ENCODE data around the gene MYO16. TPM values are rescaled to one million over a fixed set of nuclear protein-coding genes. Genes with fewer than 3 reads are reported as not detected.

The MYO16 gene
- total RNA-seq, 1 experiment from 2014 or later = 0.19 TPM

GRCh38 chr13:109100705-109101304, 471.4 kb downstream of the MYO16 start:
- CTCF ChIA-PET = interaction anchor here (0.5 kb wide), 1 partner anchor 572 kb away, joined by 5 read pairs; no protein-coding TSS in a partner anchor
- Mint-ChIP-seq H3K36me3 (ENCODE audit: insufficient read depth, unreplicated experiment) (no peaks in the 10 kb centered on the region), H3K4me3 (ENCODE audit: low read depth, unreplicated experiment) (no peak overlapping the region), H3K27me3 (ENCODE audit: unreplicated experiment) (no peaks in the 10 kb centered on the region), H3K4me1 (ENCODE audit: low read depth, unreplicated experiment) (no peaks in the 10 kb centered on the region), H3K27ac (ENCODE audit: unreplicated experiment) (no peak overlapping the region), H3K9me3 (ENCODE audit: low read depth, unreplicated experiment) (no peaks in the 10 kb centered on the region)
- BruUV-seq (replicated peaks) = no TSS peak
- intact Hi-C loops (cut with micrococcal nuclease; ENCODE audit: unreplicated experiment) = no loop called here
- no peak for TF ChIP-seq CTCF (IDR thresholded peaks at IDR 0.05; ENCODE audit: unreplicated experiment)
- no peak for DNase-seq

GRCh38 chr13:109101550-109102144, 472.2 kb downstream of the MYO16 start:
- no peak for TF ChIP-seq CTCF (IDR thresholded peaks at IDR 0.05; ENCODE audit: unreplicated experiment)
- no TSS peak for BruUV-seq (replicated peaks)
- no peaks in the 10 kb centered on the region for H3K36me3 Mint-ChIP-seq (ENCODE audit: insufficient read depth, unreplicated experiment)
- H3K4me1 Mint-ChIP-seq (ENCODE audit: low read depth, unreplicated experiment) = no peaks in the 10 kb centered on the region
- H3K4me3 Mint-ChIP-seq (ENCODE audit: low read depth, unreplicated experiment) = no peak overlapping the region
- no peak for DNase-seq
- intact Hi-C loops (cut with micrococcal nuclease; ENCODE audit: unreplicated experiment) = no loop called here
- no peaks in the 10 kb centered on the region for H3K9me3 Mint-ChIP-seq (ENCODE audit: low read depth, unreplicated experiment)
- no peaks in the 10 kb centered on the region for H3K27me3 Mint-ChIP-seq (ENCODE audit: unreplicated experiment)
- CTCF ChIA-PET = no interaction called here
- no peak overlapping the region for H3K27ac Mint-ChIP-seq (ENCODE audit: unreplicated experiment)

- no peak for TF ChIP-seq CTCF (IDR thresholded peaks at IDR 0.05; ENCODE audit: unreplicated experiment)
- intact Hi-C loops (cut with micrococcal nuclease; ENCODE audit: unreplicated experiment) = no loop called here
- H3K4me3 Mint-ChIP-seq (ENCODE audit: low read depth, unreplicated experiment) = no peak overlapping the region
- H3K27me3 Mint-ChIP-seq (ENCODE audit: unreplicated experiment) = no peaks in the 10 kb centered on the region
- H3K36me3 Mint-ChIP-seq (ENCODE audit: insufficient read depth, unreplicated experiment) = no peaks in the 10 kb centered on the region
- no peaks in the 10 kb centered on the region for H3K4me1 Mint-ChIP-seq (ENCODE audit: low read depth, unreplicated experiment)
- CTCF ChIA-PET = no interaction called here
- no peak overlapping the region for H3K27ac Mint-ChIP-seq (ENCODE audit: unreplicated experiment)
- DNase-seq = no peak
- no peaks in the 10 kb centered on the region for H3K9me3 Mint-ChIP-seq (ENCODE audit: low read depth, unreplicated experiment)
- BruUV-seq (replicated peaks) = no TSS peak
Measured at GRCh38 chr13:109105899-109106298, 476.5 kb downstream of the MYO16 start.

- Mint-ChIP-seq H3K27me3 (ENCODE audit: unreplicated experiment) (no peaks in the 10 kb centered on the region), H3K4me3 (ENCODE audit: low read depth, unreplicated experiment) (no peak overlapping the region), H3K9me3 (ENCODE audit: low read depth, unreplicated experiment) (no peaks in the 10 kb centered on the region), H3K27ac (ENCODE audit: unreplicated experiment) (no peak overlapping the region), H3K4me1 (ENCODE audit: low read depth, unreplicated experiment) (no peaks in the 10 kb centered on the region), H3K36me3 (ENCODE audit: insufficient read depth, unreplicated experiment) (no peaks in the 10 kb centered on the region)
- no peak for DNase-seq
- no TSS peak for BruUV-seq (replicated peaks)
- CTCF ChIA-PET = no interaction called here
- TF ChIP-seq CTCF (IDR thresholded peaks at IDR 0.05; ENCODE audit: unreplicated experiment) = no peak
- intact Hi-C loops (cut with micrococcal nuclease; ENCODE audit: unreplicated experiment) = no loop called here
Measured at GRCh38 chr13:109110159-109110558, 480.7 kb downstream of the MYO16 start.
